Measurements from ENCODE around the gene RPL7A. TPM values are rescaled to one million over a fixed set of nuclear protein-coding genes. Genes with fewer than 3 reads are reported as not detected.

RPL7A gene
- total and polyA plus RNA-seq, 2 of the 13 experiments (the other 11 are each of a cell fraction or from before 2014, with no cell fraction given), result 2,401 to 2,938 TPM

DNA sequence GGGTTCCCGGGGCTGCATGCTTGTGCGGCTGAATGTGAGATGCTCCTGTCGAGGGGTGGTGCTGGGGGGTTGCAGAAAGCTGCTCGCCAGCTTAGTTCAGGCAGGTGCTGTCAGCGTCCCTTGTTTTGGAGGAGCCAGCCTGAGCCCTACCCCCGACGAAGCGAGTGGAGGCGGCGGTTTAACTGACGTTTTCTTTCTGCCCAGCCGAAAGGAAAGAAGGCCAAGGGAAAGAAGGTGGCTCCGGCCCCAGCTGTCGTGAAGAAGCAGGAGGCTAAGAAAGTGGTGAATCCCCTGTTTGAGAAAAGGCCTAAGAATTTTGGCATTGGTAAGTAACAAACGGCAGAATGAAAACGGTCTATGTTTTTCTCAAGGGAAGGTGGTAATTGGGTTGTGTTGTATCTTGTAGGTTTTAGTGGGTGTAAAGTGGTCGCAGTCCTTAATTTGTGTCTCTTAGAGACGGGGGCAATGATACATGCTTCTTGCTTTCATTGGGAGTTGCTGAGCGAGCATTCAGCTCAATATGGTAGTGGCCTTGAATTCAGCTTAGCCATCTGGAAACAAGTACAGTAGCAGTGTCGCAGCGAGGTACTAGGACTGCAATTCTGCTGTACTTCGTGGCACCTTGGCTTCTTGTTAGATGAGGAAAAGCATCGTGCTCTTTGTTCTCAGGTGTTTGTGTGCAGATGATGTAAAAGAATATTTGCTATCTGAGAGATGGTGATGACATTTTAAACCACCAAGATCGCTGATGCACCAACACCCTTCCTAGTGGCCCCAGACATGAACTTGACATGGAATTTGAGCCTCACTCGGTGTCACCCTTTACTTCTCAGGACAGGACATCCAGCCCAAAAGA is 928 bp downstream of the RPL7A start (continued):
- TF ChIP-seq AKAP8 (CRISPR knock-in tag; IDR thresholded peaks at IDR 0.05) (0 out of 2 replicates have a peak, but pooled peaks have one; percentile 4), ASH2L (IDR thresholded peaks at IDR 0.05; ENCODE audit: insufficient read length, low read depth, low read length) (peak; percentile 7), ZNF274 (CRISPR knock-in tag; IDR thresholded peaks at IDR 0.05) (no peak), ZNF296 (CRISPR knock-in tag; conservative IDR thresholded peaks at IDR 0.05) (no peak), HOXD1 (CRISPR knock-in tag; IDR thresholded peaks at IDR 0.05) (no peak), TMF1 (CRISPR knock-in tag; IDR thresholded peaks at IDR 0.05; ENCODE audit: low read depth) (0 out of 2 replicates have a peak, but pooled peaks have one; percentile 17), MLX (CRISPR knock-in tag; IDR thresholded peaks at IDR 0.05) (no peak), XBP1 (CRISPR knock-in tag; IDR thresholded peaks at IDR 0.05) (no peak), GTF3A (CRISPR knock-in tag; conservative IDR thresholded peaks at IDR 0.05) (no peak), SRF (IDR thresholded peaks at IDR 0.05; ENCODE audit: low read depth, low read length) (no peak), GPN1 (CRISPR knock-in tag; IDR thresholded peaks at IDR 0.05; ENCODE audit: borderline replicate concordance) (no peak), GLMP (CRISPR knock-in tag; IDR thresholded peaks at IDR 0.05; ENCODE audit: borderline replicate concordance) (0 out of 2 replicates have a peak, but pooled peaks have one; percentile 39), ATAD3A (CRISPR knock-in tag; IDR thresholded peaks at IDR 0.05) (no peak), ZHX1 (CRISPR knock-in tag; IDR thresholded peaks at IDR 0.05; ENCODE audit: low read depth) (no peak), ZNF563 (CRISPR knock-in tag; IDR thresholded peaks at IDR 0.05) (0 out of 2 replicates have a peak, but pooled peaks have one; percentile 19), HMGA1 (CRISPR knock-in tag; conservative IDR thresholded peaks at IDR 0.05) (no peak)
- TF ChIP-seq, protein P1, sequence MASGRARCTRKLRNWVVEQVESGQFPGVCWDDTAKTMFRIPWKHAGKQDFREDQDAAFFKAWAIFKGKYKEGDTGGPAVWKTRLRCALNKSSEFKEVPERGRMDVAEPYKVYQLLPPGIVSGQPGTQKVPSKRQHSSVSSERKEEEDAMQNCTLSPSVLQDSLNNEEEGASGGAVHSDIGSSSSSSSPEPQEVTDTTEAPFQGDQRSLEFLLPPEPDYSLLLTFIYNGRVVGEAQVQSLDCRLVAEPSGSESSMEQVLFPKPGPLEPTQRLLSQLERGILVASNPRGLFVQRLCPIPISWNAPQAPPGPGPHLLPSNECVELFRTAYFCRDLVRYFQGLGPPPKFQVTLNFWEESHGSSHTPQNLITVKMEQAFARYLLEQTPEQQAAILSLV (CRISPR knock-in tag; IDR thresholded peaks at IDR 0.05; ENCODE audit: borderline replicate concordance), result no peak
- TF ChIP-seq, protein P2, sequence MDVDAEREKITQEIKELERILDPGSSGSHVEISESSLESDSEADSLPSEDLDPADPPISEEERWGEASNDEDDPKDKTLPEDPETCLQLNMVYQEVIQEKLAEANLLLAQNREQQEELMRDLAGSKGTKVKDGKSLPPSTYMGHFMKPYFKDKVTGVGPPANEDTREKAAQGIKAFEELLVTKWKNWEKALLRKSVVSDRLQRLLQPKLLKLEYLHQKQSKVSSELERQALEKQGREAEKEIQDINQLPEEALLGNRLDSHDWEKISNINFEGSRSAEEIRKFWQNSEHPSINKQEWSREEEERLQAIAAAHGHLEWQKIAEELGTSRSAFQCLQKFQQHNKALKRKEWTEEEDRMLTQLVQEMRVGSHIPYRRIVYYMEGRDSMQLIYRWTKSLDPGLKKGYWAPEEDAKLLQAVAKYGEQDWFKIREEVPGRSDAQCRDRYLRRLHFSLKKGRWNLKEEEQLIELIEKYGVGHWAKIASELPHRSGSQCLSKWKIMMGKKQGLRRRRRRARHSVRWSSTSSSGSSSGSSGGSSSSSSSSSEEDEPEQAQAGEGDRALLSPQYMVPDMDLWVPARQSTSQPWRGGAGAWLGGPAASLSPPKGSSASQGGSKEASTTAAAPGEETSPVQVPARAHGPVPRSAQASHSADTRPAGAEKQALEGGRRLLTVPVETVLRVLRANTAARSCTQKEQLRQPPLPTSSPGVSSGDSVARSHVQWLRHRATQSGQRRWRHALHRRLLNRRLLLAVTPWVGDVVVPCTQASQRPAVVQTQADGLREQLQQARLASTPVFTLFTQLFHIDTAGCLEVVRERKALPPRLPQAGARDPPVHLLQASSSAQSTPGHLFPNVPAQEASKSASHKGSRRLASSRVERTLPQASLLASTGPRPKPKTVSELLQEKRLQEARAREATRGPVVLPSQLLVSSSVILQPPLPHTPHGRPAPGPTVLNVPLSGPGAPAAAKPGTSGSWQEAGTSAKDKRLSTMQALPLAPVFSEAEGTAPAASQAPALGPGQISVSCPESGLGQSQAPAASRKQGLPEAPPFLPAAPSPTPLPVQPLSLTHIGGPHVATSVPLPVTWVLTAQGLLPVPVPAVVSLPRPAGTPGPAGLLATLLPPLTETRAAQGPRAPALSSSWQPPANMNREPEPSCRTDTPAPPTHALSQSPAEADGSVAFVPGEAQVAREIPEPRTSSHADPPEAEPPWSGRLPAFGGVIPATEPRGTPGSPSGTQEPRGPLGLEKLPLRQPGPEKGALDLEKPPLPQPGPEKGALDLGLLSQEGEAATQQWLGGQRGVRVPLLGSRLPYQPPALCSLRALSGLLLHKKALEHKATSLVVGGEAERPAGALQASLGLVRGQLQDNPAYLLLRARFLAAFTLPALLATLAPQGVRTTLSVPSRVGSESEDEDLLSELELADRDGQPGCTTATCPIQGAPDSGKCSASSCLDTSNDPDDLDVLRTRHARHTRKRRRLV (CRISPR knock-in tag; IDR thresholded peaks at IDR 0.05), result peak; percentile 17; the same call in 1 of the 2 replicates

All from HepG2 (cell line).